Thymus (tissue), 11 donors: Measurements from ENCODE around the gene ST6GAL1. TPM values are rescaled to one million over a fixed set of nuclear protein-coding genes. Genes with fewer than 3 reads are reported as not detected.
"Not testable (repeated sequence)": the region's sequence is repeated elsewhere in the genome, so short reads cannot be mapped to it uniquely, and the experiment has no call there.

ENCODE experiments used
- DNase-seq, 9 donors: peaks; one replicate each; pipeline ENCODE4 v3.0.0-alpha.2; 2013; ENCODE audit warnings: low spot score in 9 of 9, low read depth in 6 of 9, missing footprints in 1 of 9
- H3K27ac ChIP-seq, 2 donors: one replicate each; pipeline ENCODE4 v1.5.1; 2013; ENCODE audit warnings: control low read depth in 1 of 2, low read depth in 1 of 2, low read length in 1 of 2, mild to moderate bottlenecking in 1 of 2, moderate library complexity in 1 of 2
- H3K27me3 ChIP-seq, 2 donors: one replicate each; pipeline ENCODE4 v1.5.1; 2013; ENCODE audit warnings: low read length in 1 of 2; ENCODE audit not compliant: control insufficient read depth in 2 of 2, insufficient read depth in 1 of 2
- H3K36me3 ChIP-seq, 2 donors: one replicate each; pipeline ENCODE4 v1.5.1; 2013; ENCODE audit warnings: low read length in 1 of 2, mild to moderate bottlenecking in 1 of 2, moderate library complexity in 1 of 2; ENCODE audit not compliant: control insufficient read depth in 2 of 2, insufficient read depth in 2 of 2
- H3K4me1 ChIP-seq, 2 donors: one replicate each; pipeline ENCODE4 v1.5.1; 2013; ENCODE audit warnings: low read length in 2 of 2; ENCODE audit not compliant: control insufficient read depth in 2 of 2, insufficient read depth in 2 of 2
- H3K4me3 ChIP-seq, 2 donors: one replicate each; pipeline ENCODE4 v1.5.1; 2013; ENCODE audit warnings: low read length in 2 of 2, control low read depth in 1 of 2, mild to moderate bottlenecking in 1 of 2
- H3K9me3 ChIP-seq, 2 donors: one replicate each; pipeline ENCODE4 v1.5.1; 2013; ENCODE audit warnings: low read length in 1 of 2, mild to moderate bottlenecking in 1 of 2; ENCODE audit not compliant: control insufficient read depth in 2 of 2, insufficient read depth in 1 of 2
- WGBS: extraction: QIAGEN DNeasy Blood & Tissue Kit; methylation state at CpG from one replicate; pipeline ENCODE4 v1.1.7; 2013; 5-methylcytosine and 5-hydroxymethylcytosine counted together
- polyA plus RNA-seq: library from polyadenylated mRNA; stranded (reverse); fragments of 200-250 nt; gene quantifications from one replicate; pipeline ENCODE4 v1.2.3, GENCODE V29; 2013
- total RNA-seq: library from RNA; stranded (reverse); fragments of 120-200 nt; gene quantifications from one replicate; pipeline ENCODE4 v1.2.4, GENCODE V29; 2013
- donor health status: healthy.

Gene ST6GAL1
- total and polyA plus RNA-seq, 2 donors = 37.6 to 39.2 TPM

DNA sequence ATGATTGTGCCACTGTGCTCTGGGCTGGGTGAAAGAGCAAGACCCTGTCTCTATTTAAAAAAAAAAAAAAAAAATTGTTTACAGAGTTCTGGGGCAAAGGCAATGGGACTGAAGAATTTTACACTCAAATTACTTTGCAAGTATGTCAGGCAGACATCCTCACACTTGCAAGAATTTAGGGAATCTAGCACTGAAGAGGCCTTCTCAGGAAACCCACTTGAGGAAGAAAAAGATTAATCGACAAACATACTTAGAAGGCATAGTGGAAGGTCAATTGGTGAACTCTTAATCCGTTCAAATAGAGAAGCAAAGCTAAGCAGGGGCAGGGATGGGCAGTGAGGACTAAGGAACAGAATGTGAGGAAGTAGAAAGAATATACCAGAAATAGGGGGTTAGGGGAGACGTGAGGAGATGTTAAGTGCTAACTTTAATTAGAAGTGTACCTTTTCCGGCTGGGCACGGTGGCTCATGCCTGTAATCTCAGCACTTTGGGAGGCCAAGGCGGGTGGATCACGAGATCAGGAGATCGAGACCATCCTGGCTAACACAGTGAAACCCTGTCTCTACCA lies 15.0 kb downstream of the ST6GAL1 start:
- no peak for DNase-seq
- 98% methylated on average over 8 of the region's 8 CpGs for WGBS
- Histone ChIP-seq H3K36me3 (peaks cover 0 to 9% of the 10 kb centered on the region in 2 donors), H3K27ac (no peak overlapping the region), H3K9me3 (peaks cover 0 to 4% of the 10 kb centered on the region in 2 donors), H3K4me1 (peaks cover 0 to 32% of the 10 kb centered on the region in 2 donors), H3K27me3 (no peaks in the 10 kb centered on the region), H3K4me3 (no peak overlapping the region)

DNA sequence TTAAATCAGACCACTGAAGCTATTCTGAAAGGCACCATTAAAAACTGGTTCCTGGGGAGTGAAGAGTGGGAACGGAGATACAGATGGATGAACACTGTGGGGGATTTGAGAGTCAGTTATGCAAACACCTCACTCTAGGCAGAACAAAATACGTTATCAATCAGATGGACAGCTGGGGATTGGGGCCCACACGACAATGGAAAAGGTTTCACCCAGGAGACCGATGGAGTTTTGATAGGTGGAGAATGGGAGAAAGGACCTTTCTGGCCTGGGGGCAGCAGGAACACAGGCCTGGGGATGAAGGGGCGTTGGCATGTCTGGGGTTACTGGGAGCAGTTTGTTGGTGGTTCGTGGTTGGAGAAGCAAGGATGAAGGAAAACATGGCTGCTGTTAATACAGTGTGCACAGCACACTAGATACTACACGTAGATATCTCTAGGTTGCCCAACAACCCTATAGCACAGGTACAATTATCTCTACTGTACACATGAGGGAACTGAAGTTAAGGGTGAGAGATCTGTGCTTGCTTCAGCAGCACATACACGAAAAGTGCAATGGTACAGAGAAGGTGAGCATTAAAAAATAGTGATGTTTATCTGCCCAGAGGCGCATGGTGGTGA lies 16.5 kb downstream of the ST6GAL1 start:
- no peaks in the 10 kb centered on the region for H3K27me3 ChIP-seq
- H3K4me1 ChIP-seq = peaks cover 0 to 32% of the 10 kb centered on the region in 2 donors
- DNase-seq = no peak
- H3K27ac ChIP-seq = no peak overlapping the region
- H3K36me3 ChIP-seq = peaks cover 0 to 9% of the 10 kb centered on the region in 2 donors
- WGBS = 95% methylated on average over 9 of the region's 9 CpGs
- H3K9me3 ChIP-seq = peaks cover 0 to 4% of the 10 kb centered on the region in 2 donors
- no peak overlapping the region for H3K4me3 ChIP-seq

GRCh38 chr3:186949281-186949982 lies 19.1 kb downstream of the ST6GAL1 start:
- H3K4me1 ChIP-seq = peaks cover 0 to 43% of the 10 kb centered on the region in 2 donors
- H3K27me3 ChIP-seq = no peaks in the 10 kb centered on the region
- no peak overlapping the region for H3K27ac ChIP-seq
- H3K36me3 ChIP-seq = no peaks in the 10 kb centered on the region
- 96% methylated on average over 7 of the region's 7 CpGs for whole genome bisulfite sequencing
- peaks cover 0 to 4% of the 10 kb centered on the region in 2 donors for H3K9me3 ChIP-seq
- DNase-seq = no peak
- H3K4me3 ChIP-seq = no peak overlapping the region

- Histone ChIP-seq H3K4me1 (peaks cover 0 to 43% of the 10 kb centered on the region in 2 donors), H3K4me3 (no peak overlapping the region), H3K27me3 (no peaks in the 10 kb centered on the region), H3K27ac (no peak overlapping the region), H3K36me3 (no peaks in the 10 kb centered on the region), H3K9me3 (peaks cover 0 to 4% of the 10 kb centered on the region in 2 donors)
- WGBS = 95% methylated on average over 3 of the region's 3 CpGs
- DNase-seq = no peak
Observed at GRCh38 chr3:186950402-186951093, 20.2 kb downstream of the ST6GAL1 start.

DNA sequence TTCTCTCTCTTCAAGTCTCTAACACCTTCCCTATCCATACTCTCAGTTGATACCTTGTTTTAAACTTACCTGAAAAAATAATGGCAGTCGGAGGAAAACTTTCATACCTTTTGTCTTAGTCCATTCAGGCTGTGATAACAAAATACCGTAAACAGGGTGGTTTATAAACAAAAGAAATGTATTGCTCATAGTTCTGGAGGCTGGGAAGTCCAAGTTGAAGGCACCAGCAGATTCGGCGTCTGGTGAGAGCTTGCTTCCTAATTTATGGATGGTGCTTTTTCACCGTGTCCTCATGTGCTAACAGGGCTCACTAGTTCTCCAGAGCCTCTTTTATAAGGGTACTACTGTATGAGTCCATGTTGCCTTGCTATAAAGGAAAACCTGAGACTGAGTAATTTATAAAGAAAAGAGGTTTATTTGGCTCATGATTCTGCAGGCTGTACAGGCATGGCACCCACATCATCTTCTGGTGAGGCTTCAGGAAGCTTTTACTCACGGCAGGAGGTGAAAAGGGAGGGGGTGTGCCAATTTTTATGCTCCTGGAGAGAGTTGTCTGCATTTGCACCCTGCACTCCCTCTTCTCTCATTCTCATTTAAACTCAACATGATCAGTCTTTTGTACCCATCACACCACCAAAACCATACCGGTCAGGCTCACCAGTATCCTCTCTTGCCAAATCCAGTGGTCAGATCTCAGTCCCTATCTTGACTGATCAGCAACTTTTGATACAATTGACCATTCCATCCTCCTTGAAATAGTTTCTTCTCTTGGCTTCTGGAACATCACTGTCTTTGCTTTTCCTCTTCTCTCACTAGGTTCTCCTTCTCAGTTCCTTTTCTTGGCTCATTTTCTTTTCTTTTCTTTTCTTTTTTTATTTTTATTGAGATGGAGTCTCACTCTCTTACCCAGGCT lies 21.6 kb downstream of the ST6GAL1 start:
- no peaks in the 10 kb centered on the region for H3K27me3 ChIP-seq
- H3K27ac ChIP-seq = no peak overlapping the region
- H3K9me3 ChIP-seq = peaks cover 0 to 4% of the 10 kb centered on the region in 2 donors
- DNase-seq = no peak
- no peaks in the 10 kb centered on the region for H3K36me3 ChIP-seq
- no peak overlapping the region for H3K4me3 ChIP-seq
- 99% methylated on average over 7 of the region's 7 CpGs for WGBS
- H3K4me1 ChIP-seq = peaks cover 0 to 40% of the 10 kb centered on the region in 2 donors

DNA sequence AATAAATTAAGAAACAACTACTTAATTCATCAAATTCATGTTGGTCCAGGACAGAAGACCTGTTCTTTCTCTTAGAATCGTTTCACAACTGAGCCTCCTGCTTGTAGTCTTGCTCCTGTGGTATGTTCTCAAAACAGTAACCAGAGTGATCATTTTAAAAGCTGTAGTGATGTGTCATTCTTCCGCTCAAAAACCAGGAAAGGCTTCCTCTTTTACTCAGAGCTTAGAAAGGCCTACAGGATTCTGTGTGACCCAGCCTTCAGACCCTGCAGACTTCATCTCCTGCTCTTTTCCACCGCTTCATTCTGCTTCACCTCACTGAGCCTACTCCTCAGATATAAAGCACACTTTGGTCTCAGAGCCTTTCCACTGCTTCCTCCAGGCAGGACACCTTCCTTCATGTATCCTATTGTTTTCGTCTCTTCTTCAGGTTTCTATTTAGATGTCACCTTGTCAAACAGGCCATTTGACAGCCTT lies 22.7 kb downstream of the ST6GAL1 start:
- WGBS = 59% methylated on average over 4 of the region's 4 CpGs
- Histone ChIP-seq H3K36me3 (no peaks in the 10 kb centered on the region), H3K27ac (peak overlapping the region in 1 of 2 donors; percentile 14), H3K4me1 (peaks cover 0 to 28% of the 10 kb centered on the region in 2 donors), H3K4me3 (no peak overlapping the region), H3K27me3 (no peaks in the 10 kb centered on the region), H3K9me3 (peaks cover 0 to 1% of the 10 kb centered on the region in 2 donors)
- DNase-seq = peak in 2 of 9 donors; percentile 7 to 31

DNA sequence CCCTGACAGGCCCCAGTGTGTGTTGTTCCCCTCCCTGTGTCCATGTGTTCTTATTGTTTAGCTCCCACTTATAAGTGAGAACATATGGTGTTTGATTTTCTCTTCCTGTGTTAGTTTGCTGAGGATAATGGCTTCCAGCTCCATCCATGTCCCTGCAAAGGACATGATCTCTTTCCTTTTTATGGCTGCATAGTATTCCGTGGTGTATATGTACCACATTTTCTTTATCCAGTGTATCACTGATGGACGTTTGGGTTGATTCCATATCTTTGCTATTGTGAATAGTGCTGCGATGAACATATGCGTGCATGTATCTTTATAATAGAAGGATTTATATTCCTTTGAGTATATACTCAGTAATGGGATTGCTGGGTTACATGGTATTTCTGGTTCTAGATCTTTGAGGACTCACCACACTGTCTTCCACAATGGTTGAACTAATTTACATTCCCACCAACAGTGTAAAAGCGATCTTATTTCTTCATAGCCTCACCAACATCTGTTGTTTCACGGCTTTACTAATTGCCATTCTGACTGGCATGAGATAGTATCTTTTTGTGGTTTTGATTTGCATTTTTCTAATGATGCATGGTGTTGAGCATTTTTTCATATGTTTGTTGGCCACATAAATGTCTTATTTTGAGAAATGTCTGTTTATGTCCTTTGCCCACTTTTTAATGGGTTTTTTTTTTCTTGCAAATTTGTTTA lies 23.8 kb downstream of the ST6GAL1 start:
- H3K36me3 ChIP-seq, DNase-seq, H3K9me3 ChIP-seq, H3K4me3 ChIP-seq, H3K27me3 ChIP-seq, H3K27ac ChIP-seq: not testable (repeated sequence)
- peaks cover 0 to 21% of the 10 kb centered on the region in 2 donors for H3K4me1 ChIP-seq
- 78% methylated on average over 6 of the region's 6 CpGs for WGBS
